NAMALWA (cell line): ENCODE data around the gene FCN2.

Source experiments
- DNase-seq: peaks from one replicate; pipeline ENCODE4 v3.0.0-alpha.2; 2015; ENCODE audit warnings: low spot score

Gene FCN2

GRCh38 chr9:134933076-134933659 lies 52.6 kb downstream of the FCN2 start:
- DNase-seq: no peak

GRCh38 chr9:134935056-134935640 lies 54.5 kb downstream of the FCN2 start:
- no peak for DNase-seq

- no peak for DNase-seq
Observed at GRCh38 chr9:134935701-134936345, 55.2 kb downstream of the FCN2 start.

- DNase-seq: peak; percentile 52
Observed at GRCh38 chr9:134936346-134937163, 55.9 kb downstream of the FCN2 start.
